ENCODE data around the gene BRD3OS.

Gene BRD3OS, protein sequence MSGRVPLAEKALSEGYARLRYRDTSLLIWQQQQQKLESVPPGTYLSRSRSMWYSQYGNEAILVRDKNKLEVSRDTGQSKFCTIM

DNA sequence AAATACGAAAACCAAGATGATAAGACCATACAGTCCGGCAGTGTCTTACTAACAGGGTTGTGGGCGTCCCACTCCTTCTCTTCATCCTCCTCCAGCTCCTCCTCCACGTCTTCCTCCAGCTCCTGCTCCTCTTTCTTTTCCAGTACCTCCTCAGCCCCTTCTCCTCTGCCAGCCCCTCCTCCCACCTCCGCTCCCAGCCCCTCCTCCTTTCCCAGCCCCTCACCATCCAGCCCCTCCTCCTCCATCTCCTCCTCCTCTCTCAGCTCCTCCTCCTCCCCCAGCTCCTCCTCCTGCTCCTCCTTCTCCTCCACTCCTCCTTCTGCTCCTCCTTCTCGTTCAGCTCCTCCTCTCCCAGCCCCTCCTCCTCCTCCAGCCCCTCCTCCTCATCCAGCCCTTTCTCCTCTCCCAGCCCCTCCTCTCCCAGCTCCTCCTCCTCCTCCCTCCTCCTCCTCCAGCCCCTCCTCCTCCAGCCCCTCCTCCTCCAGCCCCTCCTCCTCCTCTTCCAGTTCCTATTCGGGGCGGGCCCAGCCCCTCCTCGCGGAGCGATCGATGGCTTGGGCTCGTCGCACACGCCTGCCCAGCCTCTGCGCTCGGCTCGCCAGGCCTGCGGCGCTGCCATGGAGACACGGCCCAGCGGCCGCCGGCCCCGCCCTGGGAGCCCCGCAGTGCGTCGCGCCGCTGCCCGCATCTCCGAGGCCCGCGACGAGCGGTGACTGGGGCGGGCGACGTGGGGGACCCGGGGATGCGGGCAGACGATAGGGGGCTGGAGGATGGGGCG lies at the start of gene BRD3OS:
TSS of gene BRD3OS (plus strand) at position 654 of the 778 bp plus-strand sequence. CDS start 1,267 bp downstream, outside the sequence.
- H3K4me3 Mint-ChIP-seq: peak within 1 kb of the TSS; percentile 78
- peaks cover 3% of the 10 kb centered on the region for H3K36me3 Mint-ChIP-seq (ENCODE audit: low read depth)
- no peaks in the 10 kb centered on the region for H3K9me3 Mint-ChIP-seq
- H3K4me1 Mint-ChIP-seq (ENCODE audit: low read depth): peaks cover 3% of the 10 kb centered on the region
- H3K27me3 Mint-ChIP-seq (ENCODE audit: low read depth): no peaks in the 10 kb centered on the region
- peak within 1 kb of the TSS; percentile 57 for H3K27ac Mint-ChIP-seq

DNA sequence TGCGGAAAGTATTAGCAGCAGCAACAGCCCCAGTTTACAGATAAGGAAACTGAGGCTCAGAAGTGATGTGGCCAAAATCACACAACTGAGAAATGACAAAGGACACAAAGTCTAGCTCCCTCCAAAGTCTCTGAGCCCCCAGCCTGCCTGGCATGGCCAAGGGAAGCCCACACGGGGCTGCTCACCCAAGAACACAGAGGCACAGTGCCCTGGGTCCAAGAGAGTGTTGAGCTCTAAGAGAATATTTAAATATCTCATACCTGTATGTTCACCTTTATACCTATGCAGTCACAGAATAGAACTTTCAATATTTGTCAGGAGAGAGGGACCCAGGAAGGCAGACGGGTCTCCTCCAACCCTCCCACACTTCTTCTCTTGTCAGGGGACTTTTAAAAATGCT lies 49.8 kb upstream of the BRD3OS start:
- Mint-ChIP-seq H3K4me3 (no peak overlapping the region), H3K9me3 (no peaks in the 10 kb centered on the region), H3K27me3 (ENCODE audit: low read depth) (no peaks in the 10 kb centered on the region), H3K4me1 (ENCODE audit: low read depth) (no peaks in the 10 kb centered on the region), H3K27ac (no peak overlapping the region), H3K36me3 (ENCODE audit: low read depth) (no peaks in the 10 kb centered on the region)

DNA sequence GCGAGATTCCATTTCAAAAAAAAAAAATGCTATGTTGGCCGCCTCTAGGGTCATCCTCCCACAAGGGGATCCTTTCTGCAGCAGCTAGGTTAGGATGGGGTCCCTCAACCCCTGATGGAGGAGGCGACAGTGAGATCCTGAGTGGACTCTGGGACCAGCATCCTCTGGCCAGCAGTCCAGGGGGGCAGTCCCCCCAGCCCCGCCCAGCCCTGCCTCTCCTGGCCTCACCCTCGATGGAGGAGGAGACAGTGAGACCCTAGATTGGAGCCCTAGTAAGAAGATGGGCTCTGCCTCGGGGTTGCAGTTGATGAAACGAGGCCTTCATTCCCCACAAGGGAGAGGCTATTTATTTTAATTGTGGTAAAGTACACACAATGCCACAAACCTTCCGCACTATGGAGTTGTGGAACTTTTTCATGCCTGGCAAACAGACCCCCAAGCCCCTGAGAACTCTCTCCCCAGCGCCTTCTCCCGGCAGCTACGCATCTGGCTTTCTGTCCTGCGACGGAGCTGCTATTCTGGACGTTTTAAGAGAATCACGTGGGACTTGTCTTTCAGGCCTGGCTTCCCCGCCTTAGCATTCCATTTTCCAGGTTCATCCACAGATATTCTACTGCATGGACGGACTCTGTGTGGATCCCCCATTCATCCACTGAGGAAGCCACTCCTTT lies 49.0 kb upstream of the BRD3OS start:
- H3K9me3 Mint-ChIP-seq: no peaks in the 10 kb centered on the region
- no peak overlapping the region for H3K4me3 Mint-ChIP-seq

DNA sequence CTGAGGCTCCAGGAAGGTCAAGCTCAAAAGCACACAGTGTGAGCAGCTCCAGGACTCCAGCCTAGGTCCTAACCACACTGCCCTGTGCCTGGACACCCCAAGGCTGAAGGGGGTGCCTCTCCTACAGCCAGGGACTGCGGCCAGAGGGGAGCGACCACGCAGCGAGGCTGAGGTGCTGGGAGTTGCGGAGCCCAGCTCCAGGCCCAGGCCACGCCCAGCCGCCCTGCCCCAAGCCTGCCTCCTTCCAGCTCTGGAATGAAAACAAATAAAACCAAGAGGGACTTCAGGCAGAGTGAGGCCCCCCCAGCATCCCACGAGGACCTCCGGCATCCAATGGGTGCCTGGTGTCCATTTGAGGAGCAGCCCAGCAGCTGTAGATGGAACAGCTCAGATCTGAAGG lies 48.4 kb upstream of the BRD3OS start:
- Mint-ChIP-seq H3K27ac (no peak overlapping the region), H3K9me3 (no peaks in the 10 kb centered on the region), H3K4me3 (no peak overlapping the region), H3K27me3 (ENCODE audit: low read depth) (no peaks in the 10 kb centered on the region), H3K36me3 (ENCODE audit: low read depth) (no peaks in the 10 kb centered on the region), H3K4me1 (ENCODE audit: low read depth) (no peaks in the 10 kb centered on the region)

More for the DNA sequence above, 49.0 kb upstream of the BRD3OS start:
- H3K27ac Mint-ChIP-seq: no peak overlapping the region
- H3K27me3 Mint-ChIP-seq (ENCODE audit: low read depth): no peaks in the 10 kb centered on the region
- H3K36me3 Mint-ChIP-seq (ENCODE audit: low read depth): no peaks in the 10 kb centered on the region
- H3K4me1 Mint-ChIP-seq (ENCODE audit: low read depth): no peaks in the 10 kb centered on the region

DNA sequence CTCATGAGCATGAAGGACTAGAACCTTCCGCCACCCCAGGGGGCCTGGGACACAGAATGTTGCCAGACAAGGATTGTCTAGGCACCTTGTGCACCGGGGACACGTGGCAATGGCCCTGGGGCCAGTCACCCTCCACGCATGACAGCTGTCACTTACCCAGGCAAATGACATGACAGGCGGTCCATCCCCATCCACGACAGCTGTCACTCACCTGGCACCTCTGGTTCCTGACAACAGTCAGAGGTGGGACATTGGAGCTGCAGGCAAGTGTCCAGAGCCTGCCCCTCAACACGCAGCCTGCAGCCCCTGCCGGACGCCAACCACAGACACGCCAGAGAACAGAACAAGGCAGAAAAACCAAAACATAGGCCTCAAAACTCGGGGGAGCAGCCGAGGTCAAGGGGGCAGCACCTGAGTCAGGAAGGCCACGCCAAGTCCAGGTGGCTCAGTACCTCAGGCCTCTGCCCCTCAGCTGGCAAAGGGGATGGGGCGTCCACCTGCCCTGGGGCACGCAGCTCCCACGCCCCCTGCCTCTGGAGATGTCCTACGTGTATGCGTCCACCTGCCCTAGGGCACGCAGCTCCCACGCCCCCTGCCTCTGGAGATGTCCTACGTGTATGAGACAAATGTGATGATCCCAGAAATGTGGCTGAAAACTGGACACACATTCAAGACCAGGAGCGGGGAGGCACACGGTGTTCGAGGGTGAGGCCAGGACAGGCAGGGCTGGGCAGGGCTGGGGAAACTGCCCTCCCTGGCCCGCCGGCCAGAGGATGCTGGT lies 47.7 kb upstream of the BRD3OS start:
- Mint-ChIP-seq H3K36me3 (ENCODE audit: low read depth) (no peaks in the 10 kb centered on the region), H3K9me3 (no peaks in the 10 kb centered on the region), H3K27ac (no peak overlapping the region), H3K4me1 (ENCODE audit: low read depth) (no peaks in the 10 kb centered on the region), H3K4me3 (no peak overlapping the region), H3K27me3 (ENCODE audit: low read depth) (no peaks in the 10 kb centered on the region)

DNA sequence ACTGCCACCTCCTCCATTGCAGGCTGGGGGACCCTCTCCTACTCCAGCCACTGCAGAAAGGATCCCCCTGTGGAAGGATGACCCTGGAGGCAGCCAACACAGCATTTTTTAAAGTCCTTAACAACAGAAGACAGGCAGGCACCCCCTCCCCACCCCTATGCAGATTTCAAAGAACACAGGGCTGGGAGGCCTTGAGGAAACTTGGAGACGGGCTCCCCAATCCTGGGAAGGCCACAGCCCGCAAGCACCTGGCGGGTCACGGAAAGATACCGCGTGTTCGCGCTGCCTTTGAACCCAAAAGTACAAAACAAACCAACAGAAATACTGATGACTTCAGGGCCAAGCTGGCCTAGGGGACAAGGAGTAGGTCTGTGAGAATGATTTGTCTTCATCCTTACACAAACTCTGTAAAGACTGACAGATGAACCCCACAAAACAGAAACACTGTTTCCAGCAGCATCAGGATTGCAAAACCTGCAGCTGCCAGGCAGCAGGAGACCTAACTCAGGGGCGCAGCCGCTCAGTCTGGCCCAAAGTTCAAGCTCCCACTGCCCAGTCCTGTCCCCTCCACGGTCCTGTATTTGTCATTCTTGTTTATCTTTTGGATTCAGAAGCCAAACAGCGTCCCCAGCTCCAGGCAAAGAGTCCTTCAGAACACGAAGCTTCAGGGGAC lies 46.9 kb upstream of the BRD3OS start:
- Mint-ChIP-seq H3K4me1 (ENCODE audit: low read depth) (no peaks in the 10 kb centered on the region), H3K9me3 (no peaks in the 10 kb centered on the region), H3K27me3 (ENCODE audit: low read depth) (no peaks in the 10 kb centered on the region), H3K36me3 (ENCODE audit: low read depth) (no peaks in the 10 kb centered on the region), H3K27ac (no peak overlapping the region), H3K4me3 (no peak overlapping the region)

DNA sequence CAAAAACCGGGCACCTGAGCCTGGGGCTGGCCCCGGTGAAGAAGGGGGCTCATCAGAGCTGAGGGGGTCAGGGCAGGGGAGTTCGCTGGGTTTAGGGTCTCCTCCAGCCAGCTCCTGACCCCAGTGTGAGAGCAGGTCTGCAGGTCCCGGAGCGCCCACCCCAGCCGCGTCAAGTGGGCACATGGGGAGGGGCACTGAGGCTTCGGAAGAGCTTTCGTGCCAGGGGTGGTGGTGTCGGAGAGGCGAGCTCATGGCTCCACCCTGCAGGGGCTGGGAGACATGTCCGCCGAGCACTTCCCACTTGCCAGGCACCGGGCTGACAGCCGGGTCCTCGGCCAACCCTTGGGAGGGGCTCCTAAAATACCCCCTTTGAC lies 46.4 kb upstream of the BRD3OS start:
- no peaks in the 10 kb centered on the region for H3K4me1 Mint-ChIP-seq (ENCODE audit: low read depth)
- H3K27me3 Mint-ChIP-seq (ENCODE audit: low read depth): no peaks in the 10 kb centered on the region
- no peaks in the 10 kb centered on the region for H3K9me3 Mint-ChIP-seq
- H3K27ac Mint-ChIP-seq: no peak overlapping the region
- no peaks in the 10 kb centered on the region for H3K36me3 Mint-ChIP-seq (ENCODE audit: low read depth)
- no peak overlapping the region for H3K4me3 Mint-ChIP-seq

DNA sequence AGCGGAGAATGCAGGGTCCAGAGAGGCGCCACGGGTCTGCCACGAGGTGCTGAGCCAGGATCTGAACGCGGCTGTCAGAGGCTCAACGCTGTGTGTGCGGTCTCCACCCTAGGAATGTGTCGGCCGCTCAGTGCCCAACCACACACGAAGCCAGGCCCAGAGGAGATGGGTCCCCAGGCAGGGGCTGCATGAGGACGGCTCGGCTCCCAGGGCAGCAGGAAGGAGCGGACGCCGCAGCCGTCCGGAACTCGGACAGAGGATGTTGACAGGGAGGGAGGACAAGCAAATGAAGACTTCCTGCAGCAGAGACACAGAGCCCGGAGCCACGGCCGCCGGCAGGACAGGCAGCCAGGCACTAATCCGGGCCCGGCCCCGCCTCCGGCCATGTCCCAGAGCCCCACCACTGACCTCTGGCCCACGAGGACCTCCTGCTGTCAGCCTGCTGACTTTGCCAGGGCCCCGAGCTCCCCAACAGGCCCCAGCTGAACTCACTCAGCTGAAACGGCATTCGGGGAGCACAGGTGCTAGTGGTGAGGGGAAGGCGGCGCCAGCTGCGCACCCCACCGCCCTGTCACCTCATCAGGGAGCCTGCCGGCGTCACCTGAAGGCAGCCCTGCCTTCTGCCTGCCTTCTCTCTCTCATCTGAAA lies 45.9 kb upstream of the BRD3OS start:
- Mint-ChIP-seq H3K27ac (no peak overlapping the region), H3K4me1 (ENCODE audit: low read depth) (no peaks in the 10 kb centered on the region), H3K36me3 (ENCODE audit: low read depth) (no peaks in the 10 kb centered on the region), H3K27me3 (ENCODE audit: low read depth) (no peaks in the 10 kb centered on the region), H3K4me3 (no peak overlapping the region), H3K9me3 (no peaks in the 10 kb centered on the region)

DNA sequence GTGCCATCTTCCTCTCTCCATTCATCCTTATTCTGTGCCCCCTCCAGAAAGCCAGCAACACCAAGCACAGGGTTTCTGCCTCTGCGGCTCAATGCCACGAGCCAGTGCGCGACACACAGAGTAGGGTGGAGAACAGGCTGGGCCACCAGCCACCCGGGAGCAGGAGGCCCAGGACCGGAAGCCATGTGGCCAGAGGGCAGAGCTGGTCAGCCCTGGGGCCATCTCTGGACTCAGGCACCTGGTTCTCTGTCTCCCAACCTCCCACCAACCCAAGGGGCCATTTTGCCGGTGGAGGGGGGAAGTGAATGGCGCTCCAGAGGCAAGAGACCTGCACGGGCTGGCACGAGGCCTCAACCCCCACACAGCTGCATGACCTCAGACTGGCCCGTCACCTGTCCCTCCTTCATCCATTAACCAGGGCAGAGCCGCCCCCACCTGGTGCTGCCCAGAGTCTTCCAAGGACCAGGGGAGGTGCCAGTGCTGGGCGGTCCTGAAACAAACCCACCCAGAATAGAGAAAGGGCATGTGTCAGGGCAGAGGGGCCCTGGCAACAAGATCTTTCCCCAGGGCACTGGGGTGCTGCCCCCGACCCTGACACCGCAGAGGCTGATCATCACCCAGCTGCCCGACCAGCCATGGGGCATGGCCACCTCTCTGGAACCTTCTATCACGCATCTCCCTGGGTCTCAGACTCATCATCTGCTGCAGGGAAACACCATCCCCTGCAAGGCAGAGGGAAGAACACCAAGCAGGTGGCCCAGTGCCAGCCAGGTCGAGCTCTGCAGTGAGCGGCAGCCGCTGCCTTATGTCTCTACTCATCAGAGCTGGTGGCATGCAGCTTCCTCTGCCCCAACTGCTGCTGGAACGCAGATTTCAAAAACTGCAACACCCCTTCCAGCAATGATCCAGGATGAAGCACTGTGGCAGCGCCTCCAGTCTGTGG lies 45.1 kb upstream of the BRD3OS start:
- H3K27me3 Mint-ChIP-seq (ENCODE audit: low read depth): no peaks in the 10 kb centered on the region
- H3K9me3 Mint-ChIP-seq: no peaks in the 10 kb centered on the region
- no peaks in the 10 kb centered on the region for H3K36me3 Mint-ChIP-seq (ENCODE audit: low read depth)
- no peak overlapping the region for H3K27ac Mint-ChIP-seq
- H3K4me1 Mint-ChIP-seq (ENCODE audit: low read depth): no peaks in the 10 kb centered on the region
- H3K4me3 Mint-ChIP-seq: no peak overlapping the region

DNA sequence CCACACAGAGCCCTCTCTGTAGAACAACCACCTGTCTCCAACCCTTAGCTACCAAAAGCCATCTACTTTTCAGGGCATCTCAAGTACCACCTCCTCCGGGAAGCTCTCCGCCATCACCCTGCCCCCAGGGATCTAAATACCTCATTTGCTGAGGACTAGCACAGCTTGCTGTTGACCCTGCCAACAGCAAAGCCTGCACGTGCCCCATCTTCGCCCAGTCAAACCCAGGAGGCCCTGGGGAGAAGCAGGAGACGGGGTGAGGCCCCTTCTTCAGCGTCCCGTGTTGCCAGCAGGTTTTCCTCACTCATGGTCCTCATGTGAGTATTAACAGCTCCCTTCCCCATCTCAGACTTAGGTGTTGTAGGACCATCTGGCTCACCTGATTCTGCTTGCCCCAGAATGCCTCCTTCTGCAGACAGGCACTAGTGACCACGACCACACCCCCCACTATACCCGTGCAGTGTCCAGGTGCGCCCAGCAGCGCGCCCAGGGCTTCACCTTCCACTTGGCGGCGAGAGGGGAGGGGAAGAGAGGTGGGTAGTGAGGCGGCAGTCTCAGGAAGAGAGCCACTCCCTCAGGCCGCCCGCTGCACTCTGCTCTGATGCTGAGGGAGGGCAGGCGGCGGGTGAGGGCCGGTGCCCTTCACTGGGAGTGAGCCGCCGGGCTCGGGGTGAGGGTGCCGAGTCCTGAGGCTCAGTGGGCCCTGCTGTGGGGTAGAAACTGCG lies 44.3 kb upstream of the BRD3OS start:
- Mint-ChIP-seq H3K4me1 (ENCODE audit: low read depth) (no peaks in the 10 kb centered on the region), H3K27ac (no peak overlapping the region), H3K27me3 (ENCODE audit: low read depth) (no peaks in the 10 kb centered on the region), H3K4me3 (no peak overlapping the region), H3K9me3 (no peaks in the 10 kb centered on the region), H3K36me3 (ENCODE audit: low read depth) (no peaks in the 10 kb centered on the region)

DNA sequence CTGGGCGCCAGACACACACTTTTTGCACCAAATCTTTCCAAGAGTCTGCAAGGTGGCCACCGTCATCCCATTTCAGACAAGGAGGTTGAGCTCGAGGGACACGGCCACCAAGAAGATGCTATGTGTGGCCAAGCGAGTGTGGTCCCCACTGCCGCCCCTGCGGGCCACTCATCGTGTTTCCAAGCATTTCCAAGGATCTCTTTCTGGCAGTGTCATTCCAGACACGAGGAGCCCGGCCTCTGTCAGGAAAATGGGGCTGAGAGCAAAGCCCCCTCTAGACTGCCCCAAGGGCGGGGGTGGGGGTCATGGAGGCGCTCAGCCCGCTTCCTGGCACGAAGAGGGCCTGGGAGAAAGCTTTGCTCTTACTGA lies 43.7 kb upstream of the BRD3OS start:
- Mint-ChIP-seq H3K36me3 (ENCODE audit: low read depth) (no peaks in the 10 kb centered on the region), H3K9me3 (no peaks in the 10 kb centered on the region), H3K4me1 (ENCODE audit: low read depth) (no peaks in the 10 kb centered on the region), H3K4me3 (no peak overlapping the region), H3K27me3 (ENCODE audit: low read depth) (no peaks in the 10 kb centered on the region), H3K27ac (no peak overlapping the region)

DNA sequence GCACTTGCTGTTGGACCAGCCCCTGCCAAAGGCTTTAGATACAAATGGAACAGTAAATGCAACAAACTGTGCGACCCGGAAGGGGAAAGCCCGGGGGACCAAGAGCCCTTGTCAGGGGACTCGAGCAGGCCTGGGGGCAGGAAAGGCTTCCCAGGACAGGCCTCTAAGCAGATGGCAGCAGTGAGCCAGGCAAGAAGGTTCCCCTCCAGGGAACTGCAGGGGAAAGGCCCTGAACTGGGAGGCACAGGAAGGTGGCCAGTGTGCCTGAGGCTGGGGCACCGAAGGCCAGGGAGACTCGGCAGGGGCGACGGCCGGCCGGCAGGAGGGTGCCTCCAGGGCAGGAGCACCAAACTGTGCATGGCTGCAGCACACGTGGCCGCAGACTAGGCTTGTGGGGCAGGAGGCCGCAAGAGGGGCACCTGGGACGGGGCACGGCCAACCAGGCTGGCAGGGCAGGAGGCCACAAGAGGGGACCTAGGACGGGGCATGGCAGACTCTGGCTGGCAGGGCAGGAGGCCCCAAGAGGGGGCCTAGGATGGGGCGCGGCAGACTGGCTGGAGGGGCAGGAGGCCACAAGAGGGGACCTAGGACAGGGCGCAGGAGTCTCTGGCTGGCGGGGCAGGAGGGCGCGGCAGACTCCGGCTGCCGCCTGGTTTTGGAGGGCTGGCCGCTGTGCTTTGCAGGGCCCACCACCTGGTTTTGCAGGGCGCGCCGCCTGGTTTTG lies 43.2 kb upstream of the BRD3OS start:
- H3K36me3 Mint-ChIP-seq (ENCODE audit: low read depth): no peaks in the 10 kb centered on the region
- H3K4me1 Mint-ChIP-seq (ENCODE audit: low read depth): no peaks in the 10 kb centered on the region
- H3K4me3 Mint-ChIP-seq: no peak overlapping the region
- no peak overlapping the region for H3K27ac Mint-ChIP-seq
- H3K9me3 Mint-ChIP-seq: no peaks in the 10 kb centered on the region
- no peaks in the 10 kb centered on the region for H3K27me3 Mint-ChIP-seq (ENCODE audit: low read depth)
